Stimulated activated CD4-positive, alpha-beta T cell treated with anti-CD3 and anti-CD28 coated beads, Interleukin-12 subunit alpha, Interleukin-12 subunit beta, amount 100 ng/mL, for 24 hours (primary cell): ENCODE measurements around the gene TLE6.
"Not testable (repeated sequence)": the region's sequence is repeated elsewhere in the genome, so short reads cannot be mapped to it uniquely, and the experiment has no call there.

ENCODE experiments used
- DNase-seq, 2 experiments: peaks; one replicate each; pipeline ENCODE4 v3.0.0-alpha.2; 2020; ENCODE audit warnings: low read depth in 2 of 2

TLE6 gene

GRCh38 chr19:3029065-3029923 lies 51.9 kb downstream of the TLE6 start, which contains the start of gene TLE2:
Gene TLE2 (minus strand): TSS chr19:3029280. CDS start chr19:3028904, 376 bp downstream.
- DNase-seq, result no peak

GRCh38 chr19:3031607-3031867 lies 54.2 kb downstream of the TLE6 start:
- DNase-seq, result no peak

- no peak for DNase-seq
These were observed 56.4 kb downstream of the TLE6 start for GRCh38 chr19:3033595-3034405.

GRCh38 chr19:3034406-3034655 lies 57.0 kb downstream of the TLE6 start:
- no peak for DNase-seq

GRCh38 chr19:3034656-3035541 lies 57.5 kb downstream of the TLE6 start:
- peak in 1 of 2 experiments; percentile 50 for DNase-seq

- DNase-seq, result peak; percentile 90 to 92
These were observed 58.3 kb downstream of the TLE6 start for GRCh38 chr19:3035542-3036118.

- DNase-seq, result peak; percentile 69 to 78
These were observed 59.0 kb downstream of the TLE6 start for GRCh38 chr19:3036119-3036976.

GRCh38 chr19:3036977-3037544 lies 59.7 kb downstream of the TLE6 start:
- not testable (repeated sequence) for DNase-seq

GRCh38 chr19:3038214-3038613 lies 60.9 kb downstream of the TLE6 start:
- DNase-seq, result no peak

GRCh38 chr19:3039125-3039524 lies 61.8 kb downstream of the TLE6 start:
- DNase-seq, result no peak

- DNase-seq, result no peak
These were observed 62.3 kb downstream of the TLE6 start for GRCh38 chr19:3039641-3040077.

GRCh38 chr19:3041327-3041726 lies 64.0 kb downstream of the TLE6 start:
- no peak for DNase-seq

- no peak for DNase-seq
These were observed 64.6 kb downstream of the TLE6 start for GRCh38 chr19:3041761-3042620.

GRCh38 chr19:3042621-3043267 lies 65.4 kb downstream of the TLE6 start:
- DNase-seq, result no peak
